Stimulated activated effector memory CD8-positive, alpha-beta T cell treated with anti-CD3 and anti-CD28 coated beads, Interleukin-12 subunit alpha, Interleukin-12 subunit beta, amount 100 ng/mL, for 72 hours (primary cell): ENCODE results near the gene AP3B1.

Experiments used
- ATAC-seq: fragments of 150-1000 bp; cut with Tn5 transposase; 2 replicates; pipeline ENCODE4 v1.10.0; 2021
- DNase-seq, 2 donors: peaks; one replicate each; pipeline ENCODE4 v3.0.0; 2021 to 2022; ENCODE audit warnings: low spot score in 2 of 2
- H3K27ac Mint-ChIP-seq: one replicate; pipeline ENCODE4 v1.8.0; 2022; ENCODE audit warnings: mild to moderate bottlenecking, mixed read lengths
- H3K36me3 Mint-ChIP-seq: one replicate; pipeline ENCODE4 v1.8.0; 2022; ENCODE audit warnings: mild to moderate bottlenecking, mixed read lengths
- H3K4me1 Mint-ChIP-seq: one replicate; pipeline ENCODE4 v1.8.0; 2022; ENCODE audit warnings: mixed read lengths
- H3K4me3 Mint-ChIP-seq: one replicate; pipeline ENCODE4 v1.8.0; 2022; ENCODE audit warnings: mild to moderate bottlenecking, mixed read lengths
- H3K9me3 Mint-ChIP-seq: one replicate; pipeline ENCODE4 v1.8.0; 2022; ENCODE audit warnings: mixed read lengths

AP3B1 gene

DNA sequence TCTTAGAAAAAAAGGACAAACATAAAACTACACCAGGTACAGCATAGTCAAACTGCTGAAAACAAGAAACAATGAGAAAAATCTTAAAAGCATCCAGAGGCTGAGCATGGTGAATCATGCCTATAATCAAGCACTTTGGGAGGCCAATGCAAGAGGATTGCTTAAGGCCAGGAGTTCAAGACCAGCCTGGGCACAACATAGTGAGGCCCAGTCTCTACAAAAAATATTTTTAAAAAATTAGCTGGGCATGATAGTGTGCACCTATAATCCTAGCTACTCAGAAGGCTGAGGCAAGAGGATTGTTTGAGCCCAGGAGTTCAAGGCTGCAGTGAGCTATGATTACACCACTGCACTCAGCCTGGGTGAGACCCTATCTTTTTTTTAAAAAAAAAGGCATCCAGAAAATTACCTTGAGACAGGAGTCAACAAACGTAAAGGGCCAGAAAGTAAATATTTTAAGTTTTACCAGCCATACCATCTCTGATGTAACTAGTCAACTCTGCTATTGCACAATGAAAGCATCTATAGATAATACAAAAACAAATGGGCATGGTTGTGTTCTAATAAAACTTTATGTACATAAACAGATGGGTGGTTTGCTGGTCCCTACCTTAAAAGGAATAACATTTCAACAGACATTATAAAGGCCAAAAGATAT lies 19.8 kb downstream of the AP3B1 start:
- Mint-ChIP-seq H3K4me1 (peaks cover 22% of the 10 kb centered on the region), H3K36me3 (no peaks in the 10 kb centered on the region), H3K27ac (no peak overlapping the region), H3K4me3 (no peak overlapping the region), H3K9me3 (no peaks in the 10 kb centered on the region)
- DNase-seq (no peak), ATAC-seq (no peak)

DNA sequence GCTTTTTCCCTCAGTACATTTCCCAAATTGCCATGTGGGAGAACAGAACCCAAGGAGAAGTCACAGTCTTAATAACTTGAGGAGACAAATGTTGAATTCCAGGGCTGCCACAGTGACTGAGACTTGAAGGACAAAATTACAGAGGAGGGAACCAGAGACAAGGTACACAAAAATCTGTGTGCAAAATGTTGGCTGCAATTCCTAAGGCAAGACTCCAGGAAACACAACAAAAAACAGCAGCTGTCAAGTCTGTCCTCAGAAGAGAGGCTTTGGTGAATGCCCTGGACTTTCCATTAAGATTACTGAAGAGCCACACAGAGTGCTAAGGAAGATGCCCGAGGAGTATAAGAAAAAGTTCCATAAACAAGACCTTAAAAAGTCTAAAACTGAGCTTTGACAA lies 21.1 kb downstream of the AP3B1 start:
- H3K4me3 Mint-ChIP-seq, result no peak overlapping the region
- no peak overlapping the region for H3K27ac Mint-ChIP-seq
- peaks cover 22% of the 10 kb centered on the region for H3K4me1 Mint-ChIP-seq

GRCh38 chr5:78271766-78272165 lies 22.7 kb downstream of the AP3B1 start:
- Mint-ChIP-seq H3K36me3 (no peaks in the 10 kb centered on the region), H3K4me3 (no peak overlapping the region), H3K4me1 (peaks cover 15% of the 10 kb centered on the region), H3K27ac (no peak overlapping the region), H3K9me3 (no peaks in the 10 kb centered on the region)
- ATAC-seq (no peak), DNase-seq (no peak)

More for the DNA sequence above, 21.1 kb downstream of the AP3B1 start:
- no peaks in the 10 kb centered on the region for H3K9me3 Mint-ChIP-seq
- no peak for DNase-seq
- no peaks in the 10 kb centered on the region for H3K36me3 Mint-ChIP-seq
- no peak for ATAC-seq

- H3K9me3 Mint-ChIP-seq, result no peaks in the 10 kb centered on the region
- H3K27ac Mint-ChIP-seq, result no peak overlapping the region
- H3K4me1 Mint-ChIP-seq, result peaks cover 12% of the 10 kb centered on the region
- peaks cover 25% of the 10 kb centered on the region for H3K36me3 Mint-ChIP-seq
- ATAC-seq, result no peak
- H3K4me3 Mint-ChIP-seq, result no peak overlapping the region
- no peak for DNase-seq
Observed at GRCh38 chr5:78269088-78269703, 25.3 kb downstream of the AP3B1 start.

DNA sequence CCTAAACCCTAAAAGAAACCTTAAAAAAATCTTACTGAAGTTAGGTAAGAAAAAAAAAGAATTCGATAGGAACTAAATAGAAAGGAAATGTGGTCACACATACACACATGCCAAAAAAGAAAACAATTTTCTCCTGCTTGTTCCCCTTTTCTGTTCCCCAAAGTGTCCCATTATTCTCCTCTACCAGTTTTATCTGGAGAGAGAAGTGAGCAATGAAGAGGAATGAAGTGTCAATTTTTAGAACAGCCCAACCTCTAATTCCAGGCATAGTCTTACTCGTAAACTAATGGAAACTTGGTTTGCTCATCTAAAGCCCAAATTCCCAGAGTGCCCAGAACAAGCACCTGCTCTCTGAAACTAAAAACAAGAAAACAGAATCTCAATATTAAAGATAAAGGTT lies 26.1 kb downstream of the AP3B1 start:
- H3K27ac Mint-ChIP-seq, result no peak overlapping the region
- DNase-seq (no peak), ATAC-seq (no peak)
- no peak overlapping the region for H3K4me3 Mint-ChIP-seq
- H3K36me3 Mint-ChIP-seq, result peaks cover 34% of the 10 kb centered on the region
- H3K9me3 Mint-ChIP-seq, result no peaks in the 10 kb centered on the region
- peaks cover 4% of the 10 kb centered on the region for H3K4me1 Mint-ChIP-seq

DNA sequence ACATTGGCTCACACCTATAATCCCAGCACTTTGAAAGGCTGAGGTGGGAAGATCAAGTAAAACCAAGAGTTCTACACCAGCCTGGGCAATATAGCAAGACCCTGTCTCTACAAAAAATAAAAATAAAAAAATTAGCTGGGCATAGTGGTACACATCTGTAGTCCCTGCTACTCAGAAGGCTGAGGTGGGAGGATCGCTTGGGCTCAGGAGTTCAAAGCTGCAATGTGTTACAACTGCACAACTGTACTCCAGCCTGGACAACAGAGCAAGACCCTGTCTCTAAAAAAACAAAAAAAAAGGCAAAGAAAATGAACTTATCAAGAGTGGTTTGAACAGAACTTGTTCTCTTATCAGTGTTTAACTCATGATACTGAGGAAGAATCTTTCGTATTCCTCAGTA lies 29.3 kb downstream of the AP3B1 start:
- ATAC-seq (no peak), DNase-seq (no peak)
- Mint-ChIP-seq H3K9me3 (no peaks in the 10 kb centered on the region), H3K27ac (no peak overlapping the region), H3K36me3 (peaks cover 58% of the 10 kb centered on the region), H3K4me3 (no peak overlapping the region), H3K4me1 (no peaks in the 10 kb centered on the region)

DNA sequence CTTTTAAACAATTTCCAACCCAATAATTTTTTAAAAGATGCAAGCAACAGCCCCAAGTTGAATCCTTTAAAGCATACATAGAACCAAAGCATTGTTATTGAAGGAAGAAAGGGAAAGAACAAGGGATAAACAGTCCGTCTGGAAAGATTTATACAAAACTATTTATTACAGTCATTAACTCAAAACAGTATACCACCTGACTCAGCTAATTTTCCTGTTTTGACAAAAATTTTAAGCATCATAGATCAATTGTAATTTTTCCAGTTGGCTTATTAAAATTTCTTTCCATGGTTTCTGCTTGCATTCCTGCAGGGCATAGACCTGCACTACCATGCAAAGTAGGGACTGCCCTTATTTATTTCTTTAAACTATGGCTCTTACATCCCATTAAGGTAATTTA lies 29.9 kb downstream of the AP3B1 start:
- peaks cover 58% of the 10 kb centered on the region for H3K36me3 Mint-ChIP-seq
- H3K9me3 Mint-ChIP-seq, result no peaks in the 10 kb centered on the region
- no peaks in the 10 kb centered on the region for H3K4me1 Mint-ChIP-seq
- H3K27ac Mint-ChIP-seq, result no peak overlapping the region
- ATAC-seq, result no peak
- no peak for DNase-seq
- H3K4me3 Mint-ChIP-seq, result no peak overlapping the region

DNA sequence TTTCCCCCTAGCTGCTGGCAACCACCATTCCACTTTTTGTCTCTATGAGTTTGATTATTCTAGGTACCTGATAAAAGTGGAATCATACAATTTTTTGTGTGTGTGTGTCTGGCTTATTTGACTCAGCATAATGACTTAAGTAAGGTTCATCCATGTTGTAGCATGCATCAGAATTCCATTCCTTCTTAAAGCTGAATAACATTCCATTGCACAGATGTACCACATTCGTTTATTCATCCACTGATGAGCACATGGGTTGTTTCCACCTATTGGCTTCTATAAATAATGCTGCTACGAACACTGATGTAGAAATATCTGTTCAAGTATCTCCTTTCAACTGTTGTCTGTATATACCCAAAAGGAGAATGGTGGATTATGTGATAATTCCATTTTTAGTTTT lies 33.7 kb downstream of the AP3B1 start:
- Mint-ChIP-seq H3K36me3 (peaks cover 60% of the 10 kb centered on the region), H3K9me3 (no peaks in the 10 kb centered on the region), H3K27ac (no peak overlapping the region), H3K4me3 (no peak overlapping the region), H3K4me1 (peaks cover 32% of the 10 kb centered on the region)
- DNase-seq, result no peak
- ATAC-seq, result no peak

- Mint-ChIP-seq H3K36me3 (peaks cover 18% of the 10 kb centered on the region), H3K9me3 (peaks cover 3% of the 10 kb centered on the region), H3K4me1 (peaks cover 42% of the 10 kb centered on the region), H3K4me3 (no peak overlapping the region), H3K27ac (no peak overlapping the region)
- no peak for ATAC-seq
- DNase-seq, result no peak
Observed at GRCh38 chr5:78253201-78253600, 41.3 kb downstream of the AP3B1 start.

DNA sequence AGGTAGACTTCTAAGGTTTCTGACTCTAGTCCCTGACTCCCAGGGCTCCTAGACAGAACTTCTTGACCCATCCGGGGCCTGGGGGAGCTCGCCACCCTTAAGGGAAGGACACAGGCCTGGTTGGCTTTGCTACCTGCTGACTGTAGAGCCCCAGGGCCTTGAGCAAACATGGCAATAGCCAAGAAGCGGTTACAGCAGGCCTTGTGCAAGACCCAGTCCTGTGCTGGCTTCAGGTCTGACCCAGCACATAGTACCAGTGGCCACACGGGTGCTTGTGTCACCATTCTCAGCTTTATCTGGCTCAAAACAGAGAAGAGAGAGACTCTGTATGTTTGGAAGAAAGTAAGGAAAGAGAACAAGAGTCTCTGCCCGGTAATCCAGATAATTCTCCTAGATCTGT lies 41.8 kb downstream of the AP3B1 start:
- DNase-seq (no peak), ATAC-seq (no peak)
- H3K27ac Mint-ChIP-seq, result no peak overlapping the region
- H3K36me3 Mint-ChIP-seq, result peaks cover 18% of the 10 kb centered on the region
- H3K4me1 Mint-ChIP-seq, result peaks cover 37% of the 10 kb centered on the region
- peaks cover 3% of the 10 kb centered on the region for H3K9me3 Mint-ChIP-seq
- H3K4me3 Mint-ChIP-seq, result no peak overlapping the region

DNA sequence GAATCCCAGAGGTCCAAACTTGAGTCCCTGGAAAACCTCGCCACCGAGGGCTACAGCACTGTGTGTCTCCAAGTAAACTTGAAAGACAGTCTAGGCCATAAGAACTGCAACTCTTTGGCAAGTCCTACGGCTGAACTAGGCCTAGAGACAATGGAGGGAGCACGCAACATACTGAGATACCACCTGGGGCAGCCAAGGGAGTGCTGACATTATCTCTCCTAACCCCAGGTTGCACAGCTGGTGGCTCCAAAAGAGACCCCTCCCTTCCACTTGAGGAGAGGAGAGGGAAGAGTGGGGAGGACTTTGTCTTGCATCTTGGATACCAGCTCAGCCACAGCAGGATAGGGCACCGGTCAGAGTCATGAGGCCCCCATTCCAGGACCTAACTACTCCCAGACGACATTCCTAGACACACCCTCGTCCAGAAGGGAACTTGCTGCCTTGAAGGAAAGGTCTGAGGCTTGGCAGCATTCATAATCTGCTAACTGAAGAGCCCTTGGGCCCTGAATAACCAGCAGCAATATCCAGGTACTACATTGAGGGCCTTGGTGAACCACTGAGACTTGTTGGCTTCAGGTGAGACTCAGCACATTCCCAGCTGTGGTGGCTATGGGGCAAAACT lies 42.7 kb downstream of the AP3B1 start:
- Mint-ChIP-seq H3K36me3 (peaks cover 14% of the 10 kb centered on the region), H3K9me3 (peaks cover 3% of the 10 kb centered on the region), H3K27ac (no peak overlapping the region), H3K4me1 (peaks cover 32% of the 10 kb centered on the region), H3K4me3 (no peak overlapping the region)
- no peak for ATAC-seq
- DNase-seq, result no peak

- peaks cover 21% of the 10 kb centered on the region for H3K4me1 Mint-ChIP-seq
- DNase-seq (no peak), ATAC-seq (no peak)
- H3K4me3 Mint-ChIP-seq, result no peak overlapping the region
- no peaks in the 10 kb centered on the region for H3K9me3 Mint-ChIP-seq
- no peak overlapping the region for H3K27ac Mint-ChIP-seq
- peaks cover 14% of the 10 kb centered on the region for H3K36me3 Mint-ChIP-seq
Observed at GRCh38 chr5:78245136-78245535, 49.4 kb downstream of the AP3B1 start.

GRCh38 chr5:78243639-78244038 lies 50.9 kb downstream of the AP3B1 start:
- peaks cover 19% of the 10 kb centered on the region for H3K36me3 Mint-ChIP-seq
- no peaks in the 10 kb centered on the region for H3K9me3 Mint-ChIP-seq
- DNase-seq (no peak), ATAC-seq (no peak)
- no peak overlapping the region for H3K27ac Mint-ChIP-seq
- H3K4me1 Mint-ChIP-seq, result peaks cover 21% of the 10 kb centered on the region
- H3K4me3 Mint-ChIP-seq, result no peak overlapping the region

GRCh38 chr5:78243091-78243490 lies 51.4 kb downstream of the AP3B1 start:
- H3K9me3 Mint-ChIP-seq, result no peaks in the 10 kb centered on the region
- no peak for DNase-seq
- peaks cover 17% of the 10 kb centered on the region for H3K36me3 Mint-ChIP-seq
- no peak overlapping the region for H3K4me3 Mint-ChIP-seq
- peaks cover 21% of the 10 kb centered on the region for H3K4me1 Mint-ChIP-seq
- H3K27ac Mint-ChIP-seq, result no peak overlapping the region
- ATAC-seq, result no peak

DNA sequence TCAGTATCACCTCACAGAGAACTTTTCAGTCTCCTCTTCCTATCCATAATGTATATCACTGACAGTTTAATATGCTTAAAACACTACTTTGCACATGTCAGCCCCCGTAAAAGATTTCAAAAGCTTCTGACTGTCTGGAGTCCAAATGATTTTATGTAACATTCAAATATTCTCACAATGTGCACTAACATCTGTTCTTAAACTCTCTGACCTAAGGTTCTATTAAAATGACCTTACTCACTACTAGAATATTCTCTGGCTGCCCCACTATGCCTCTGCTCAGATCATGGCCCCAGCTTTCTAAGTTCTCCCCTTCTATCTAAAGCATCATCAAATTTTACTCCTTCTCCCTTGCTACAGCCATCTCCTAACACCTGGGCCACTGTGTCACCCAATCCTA lies 52.5 kb downstream of the AP3B1 start:
- DNase-seq (no peak), ATAC-seq (no peak)
- Mint-ChIP-seq H3K36me3 (peaks cover 17% of the 10 kb centered on the region), H3K4me1 (peaks cover 21% of the 10 kb centered on the region), H3K9me3 (no peaks in the 10 kb centered on the region), H3K27ac (no peak overlapping the region), H3K4me3 (no peak overlapping the region)

GRCh38 chr5:78237911-78238310 lies 56.6 kb downstream of the AP3B1 start:
- ATAC-seq, result no peak
- DNase-seq, result no peak
- no peaks in the 10 kb centered on the region for H3K9me3 Mint-ChIP-seq
- peaks cover 17% of the 10 kb centered on the region for H3K36me3 Mint-ChIP-seq
- no peak overlapping the region for H3K27ac Mint-ChIP-seq
- H3K4me1 Mint-ChIP-seq, result no peaks in the 10 kb centered on the region
- H3K4me3 Mint-ChIP-seq, result no peak overlapping the region
